ENCODE data around the gene GHRL. TPM values are rescaled to one million over a fixed set of nuclear protein-coding genes. Genes with fewer than 3 reads are reported as not detected.

Gene GHRL
- total and polyA plus RNA-seq, 12 donors: 0.12 to 1.0 (median 0.81) TPM; not detected in 3

DNA sequence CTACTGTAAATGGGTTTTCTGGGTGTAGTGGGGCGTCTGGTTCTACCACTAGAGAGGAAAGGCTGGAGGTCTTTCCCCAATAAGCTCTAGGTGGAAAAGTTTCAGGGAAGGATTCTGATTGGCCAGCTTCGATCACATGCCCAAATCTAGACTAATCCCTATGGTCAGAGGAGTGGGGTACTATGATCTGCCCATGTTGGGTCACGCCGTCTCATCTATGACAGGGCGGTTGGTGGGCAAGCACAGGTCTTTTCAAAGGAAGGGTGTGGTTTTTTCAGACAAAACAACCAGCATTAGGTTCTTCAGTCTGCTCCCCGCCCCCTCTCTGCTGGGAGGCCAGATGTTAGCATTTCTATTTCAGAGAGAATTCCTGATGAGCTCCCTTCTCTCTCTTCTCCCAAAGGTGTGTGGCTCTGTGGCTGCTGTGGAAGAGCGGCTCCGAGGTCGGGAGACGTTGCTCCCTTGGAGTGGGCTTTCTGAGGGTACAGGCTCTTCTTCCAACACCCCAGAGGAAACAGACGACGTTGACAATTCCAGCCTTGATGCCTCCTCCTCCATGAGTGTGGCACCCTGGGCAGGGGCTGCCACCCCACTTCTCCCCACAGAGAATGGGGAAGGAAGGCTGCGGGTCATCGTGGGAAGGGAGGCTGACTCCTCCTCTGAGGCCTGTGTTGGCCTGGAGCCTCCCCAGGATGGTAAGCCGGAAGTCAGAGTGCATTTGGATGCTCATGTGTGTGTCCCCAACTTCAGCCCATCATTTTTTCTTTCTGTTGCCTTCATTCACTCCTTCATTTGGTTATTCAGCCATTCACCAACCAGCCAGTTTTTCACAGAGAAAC lies 54.2 kb downstream of the GHRL start:
- peaks cover 0 to 69% (median 0%) of the 10 kb centered on the region in 9 donors for H3K36me3 ChIP-seq

More for the DNA sequence above, 54.2 kb downstream of the GHRL start:
- DNase-seq: no peak
- peaks cover 0 to 29% (median 0%) of the 10 kb centered on the region in 9 donors for H3K4me1 ChIP-seq
- peak overlapping the region in 1 of 10 donors; percentile 31 for H3K27ac ChIP-seq
- TF ChIP-seq, protein P1, sequence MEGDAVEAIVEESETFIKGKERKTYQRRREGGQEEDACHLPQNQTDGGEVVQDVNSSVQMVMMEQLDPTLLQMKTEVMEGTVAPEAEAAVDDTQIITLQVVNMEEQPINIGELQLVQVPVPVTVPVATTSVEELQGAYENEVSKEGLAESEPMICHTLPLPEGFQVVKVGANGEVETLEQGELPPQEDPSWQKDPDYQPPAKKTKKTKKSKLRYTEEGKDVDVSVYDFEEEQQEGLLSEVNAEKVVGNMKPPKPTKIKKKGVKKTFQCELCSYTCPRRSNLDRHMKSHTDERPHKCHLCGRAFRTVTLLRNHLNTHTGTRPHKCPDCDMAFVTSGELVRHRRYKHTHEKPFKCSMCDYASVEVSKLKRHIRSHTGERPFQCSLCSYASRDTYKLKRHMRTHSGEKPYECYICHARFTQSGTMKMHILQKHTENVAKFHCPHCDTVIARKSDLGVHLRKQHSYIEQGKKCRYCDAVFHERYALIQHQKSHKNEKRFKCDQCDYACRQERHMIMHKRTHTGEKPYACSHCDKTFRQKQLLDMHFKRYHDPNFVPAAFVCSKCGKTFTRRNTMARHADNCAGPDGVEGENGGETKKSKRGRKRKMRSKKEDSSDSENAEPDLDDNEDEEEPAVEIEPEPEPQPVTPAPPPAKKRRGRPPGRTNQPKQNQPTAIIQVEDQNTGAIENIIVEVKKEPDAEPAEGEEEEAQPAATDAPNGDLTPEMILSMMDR (IDR thresholded peaks at IDR 0.05): no peak
- 91% methylated on average over 15 of the region's 15 CpGs for WGBS, 2 donors
- H3K27me3 ChIP-seq: no peaks in the 10 kb centered on the region
- no peak overlapping the region for H3K4me3 ChIP-seq
- H3K9me3 ChIP-seq: peaks cover 0 to 4% (median 0%) of the 10 kb centered on the region in 11 donors
- ATAC-seq: no peak
- intact Hi-C loops (cut with DNase I): no loop called here

Small RNA genes within 50 kb of the gene (microRNA-seq; reads per million reads assigned to microRNA genes)
- gene MIR378B: 6.0 to 6.1 reads per million in 2 donors

Other genes with a start within 250 kb of the GHRL start
- not detected for gene FANCD2OS, start 184.7 kb downstream of the GHRL start, total RNA-seq
- not detected for gene FANCD2OS, start 184.7 kb downstream of the GHRL start, polyA plus RNA-seq
- 100 to 1,000 TPM in 2 of 10 donors, 10 to 100 TPM in 8; 80.3 to 101 (median 94.8) TPM for gene BRK1, start 177.3 kb downstream of the GHRL start, total RNA-seq
- 100 to 1,000 TPM in 1 of 2 donors, 10 to 100 TPM in 1; 62.0 to 151 TPM for gene BRK1, start 177.3 kb downstream of the GHRL start, polyA plus RNA-seq
- gene VHL, start 151.2 kb downstream of the GHRL start, total RNA-seq: 10 to 100 TPM; 10.3 to 19.3 (median 12.0) TPM
- 10 to 100 TPM in 1 of 2 donors, 1 to 10 TPM in 1; 9.4 to 18.4 TPM for gene VHL, start 151.2 kb downstream of the GHRL start, polyA plus RNA-seq
- 1 to 10 TPM in 9 of 10 donors, under 1 TPM in 1; 0.92 to 3.6 (median 1.5) TPM for gene IRAK2, start 128.0 kb downstream of the GHRL start, total RNA-seq
- under 1 TPM; 0.73 to 0.84 TPM for gene IRAK2, start 128.0 kb downstream of the GHRL start, polyA plus RNA-seq
- gene TATDN2, start 44.5 kb downstream of the GHRL start, total RNA-seq: 10 to 100 TPM; 14.7 to 19.6 (median 17.7) TPM
- gene TATDN2, start 44.5 kb downstream of the GHRL start, polyA plus RNA-seq: 10 to 100 TPM in 1 of 2 donors, 1 to 10 TPM in 1; 9.6 to 16.1 TPM
- gene SEC13, start 28.2 kb upstream of the GHRL start, total RNA-seq: 10 to 100 TPM; 48.0 to 69.6 (median 52.4) TPM
- gene SEC13, start 28.2 kb upstream of the GHRL start, polyA plus RNA-seq: 100 to 1,000 TPM in 1 of 2 donors, 10 to 100 TPM in 1; 28.4 to 175 TPM
- under 1 TPM in 6 of 10 donors, not detected in 4; 0.05 to 0.30 (median 0.15) TPM for gene ATP2B2, start 212.6 kb upstream of the GHRL start, total RNA-seq
- under 1 TPM; under 0.01 to 0.07 TPM for gene ATP2B2, start 212.6 kb upstream of the GHRL start, polyA plus RNA-seq

Measured in heart right ventricle (tissue), 16 donors.